GM12878 (cell line): ENCODE data around the gene SLX4IP. TPM values are rescaled to one million over a fixed set of nuclear protein-coding genes. Genes with fewer than 3 reads are reported as not detected.
A peak's percentile ranks its signal among the peaks of the same experiment; 100 is the strongest.

ENCODE experiments used
- BACH1 ChIP-seq: fragments of 450-650 bp; IDR thresholded peaks from 2 replicates; pipeline ENCODE4 v1.6.1; 2017; ENCODE audit warnings: mild to moderate bottlenecking, borderline replicate concordance
- BHLHE40 ChIP-seq, 2 experiments: fragments of 450-650 bp in 1 of 2; IDR thresholded peaks; 2 replicates each; pipeline ENCODE4 v1.6.1; 2011 to 2017; ENCODE audit warnings: low read depth in 2 of 2, borderline replicate concordance in 1 of 2, improper control_type of control experiment in 1 of 2, low read length in 1 of 2, mild to moderate bottlenecking in 1 of 2
- CBX3 ChIP-seq: fragments of 200-600 bp; sonication (generic); IDR thresholded peaks from 2 replicates; pipeline ENCODE4 v1.6.1; 2016; ENCODE audit warnings: low read depth, borderline replicate concordance
- E2F4 ChIP-seq: IDR thresholded peaks from 2 replicates; pipeline ENCODE4 v1.6.1; 2012; ENCODE audit warnings: low read depth, low read length, improper control_type of control experiment
- EZH2 ChIP-seq: IDR thresholded peaks from 2 replicates; pipeline ENCODE4 v1.6.1; 2012; ENCODE audit warnings: low read depth, mild to moderate bottlenecking, control low read depth, inconsistent platforms, low read length, borderline replicate concordance; ENCODE audit not compliant: control insufficient read depth
- FOXM1 ChIP-seq: IDR thresholded peaks from 2 replicates; pipeline ENCODE4 v1.6.1; 2012; ENCODE audit warnings: low read depth, mild to moderate bottlenecking, inconsistent platforms, low read length, moderate library complexity
- GATAD2B ChIP-seq: fragments of 450-650 bp; conservative IDR thresholded peaks from 2 replicates; pipeline ENCODE4 v1.6.1; 2017; ENCODE audit warnings: low read depth, mild to moderate bottlenecking, moderate library complexity
- HDAC6 ChIP-seq: fragments of 200-600 bp; sonication (generic); IDR thresholded peaks from one replicate; pipeline ENCODE4 v1.8.0; 2017; ENCODE audit warnings: antibody characterized with exemption; ENCODE audit not compliant: unreplicated experiment
- KLF5 ChIP-seq: fragments of 450-650 bp; IDR thresholded peaks from 2 replicates; pipeline ENCODE4 v1.6.1; 2014; ENCODE audit warnings: mild to moderate bottlenecking; ENCODE audit not compliant: partially characterized antibody
- MAX ChIP-seq: IDR thresholded peaks from 2 replicates; pipeline ENCODE4 v1.6.1; 2012; ENCODE audit warnings: low read depth, low read length, improper control_type of control experiment
- NBN ChIP-seq: fragments of 450-650 bp; IDR thresholded peaks from 2 replicates; pipeline ENCODE4 v1.6.1; 2016
- NFYB ChIP-seq: IDR thresholded peaks from 2 replicates; pipeline ENCODE4 v1.6.1; 2011; ENCODE audit warnings: low read depth, mild to moderate bottlenecking, low read length, improper control_type of control experiment, moderate library complexity; ENCODE audit not compliant: insufficient read depth
- PAX5 ChIP-seq: IDR thresholded peaks from 2 replicates; pipeline ENCODE4 v1.6.1; 2011; ENCODE audit warnings: low read depth, low read length, borderline replicate concordance
- PBX3 ChIP-seq: IDR thresholded peaks from 2 replicates; pipeline ENCODE4 v1.6.1; 2011; ENCODE audit warnings: mild to moderate bottlenecking, low read depth, low read length, moderate library complexity; ENCODE audit not compliant: insufficient replicate concordance
- PML ChIP-seq: IDR thresholded peaks from 2 replicates; pipeline ENCODE4 v1.6.1; 2012; ENCODE audit warnings: low read length, inconsistent platforms
- SIN3A ChIP-seq: IDR thresholded peaks from 2 replicates; pipeline ENCODE4 v1.6.1; 2012; ENCODE audit warnings: low read depth, low read length, improper control_type of control experiment
- SREBF2 ChIP-seq: IDR thresholded peaks from 2 replicates; pipeline ENCODE4 v1.6.1; 2012; ENCODE audit warnings: mild to moderate bottlenecking, low read length
- SRF ChIP-seq, 2 experiments: IDR thresholded peaks; 2 replicates each; pipeline ENCODE4 v1.6.1; 2011; ENCODE audit warnings: low read depth in 2 of 2, low read length in 2 of 2, mild to moderate bottlenecking in 1 of 2, moderate library complexity in 1 of 2
- USF2 ChIP-seq: IDR thresholded peaks from 2 replicates; pipeline ENCODE4 v1.6.1; 2011; ENCODE audit warnings: low read depth, low read length, improper control_type of control experiment, borderline replicate concordance
- YBX1 ChIP-seq: fragments of 450-650 bp; IDR thresholded peaks from 2 replicates; pipeline ENCODE4 v1.6.1; 2016; ENCODE audit warnings: antibody characterized with exemption
- ZBED1 ChIP-seq: IDR thresholded peaks from 2 replicates; pipeline ENCODE4 v1.6.1; 2016; ENCODE audit warnings: borderline replicate concordance
- ZBTB11 ChIP-seq: fragments of 450-650 bp; formaldehyde crosslinking; IDR thresholded peaks from 2 replicates; pipeline ENCODE4 v1.5.0; 2022; ENCODE audit warnings: mild to moderate bottlenecking, missing genetic modification characterization
- ZNF24 ChIP-seq: fragments of 450-650 bp; IDR thresholded peaks from 2 replicates; pipeline ENCODE4 v1.6.1; 2017; ENCODE audit warnings: antibody characterized with exemption, mild to moderate bottlenecking
- polyA plus RNA-seq, 11 experiments: library from polyadenylated mRNA; depleted of rRNA in 4 of 11; unstranded in 6 of 11; stranded (reverse) in 5 of 11; fragments of >200 nt; fragmentation: Nextera tagmentation in 4 of 11; fragmentation: Illumina TruSeq in 1 of 11; extraction: Ambion mirVana in 4 of 11; extraction: Trizol in 1 of 11; gene quantifications; 1 replicate in 1 of 11; 2 replicates in 10 of 11; pipeline versions ENCODE4 v1.2.1 to v1.2.3, GENCODE V29; 2011 to 2016; ENCODE audit warnings: inconsistent platforms in 2 of 11, missing spikeins in 2 of 11, low read depth in 1 of 11
- total RNA-seq, 4 experiments: library from RNA; depleted of rRNA in 3 of 4; stranded (reverse); fragments of >200 nt in 3 of 4; fragmentation: Illumina TruSeq in 1 of 4; extraction: Trizol in 1 of 4; gene quantifications; 2 replicates each; pipeline versions ENCODE4 v1.2.1 to v1.2.3, GENCODE V29; 2013 to 2021

The SLX4IP gene
- total and polyA plus RNA-seq, 10 of the 15 experiments (the other 5 are each of a cell fraction or from before 2014, with no cell fraction given), result 2.2 to 11.0 (median 6.3) TPM

- TF ChIP-seq SRF (IDR thresholded peaks at IDR 0.05; ENCODE audit: low read depth in 2 of 2, low read length in 2 of 2) (0 out of 4 replicates have a peak, but pooled peaks of 1 of the 2 experiments have one; percentile 37), PML (no peak), SREBF2 (no peak), SIN3A (0 out of 2 replicates have a peak, but pooled peaks have one; percentile 43), MAX (peak; percentile 70), YBX1 (no peak), CBX3 (no peak), E2F4 (no peak), HDAC6 (no peak), ZBED1 (no peak), ZBTB11 (CRISPR knock-in tag) (no peak), USF2 (no peak), ZNF24 (no peak), EZH2 (no peak), PAX5 (0 out of 2 replicates have a peak, but pooled peaks have one; percentile 47), NFYB (no peak), GATAD2B (peak; percentile 76; the same call in 1 of the 2 replicates), BACH1 (peak; percentile 54; the same call in 1 of the 2 replicates), KLF5 (no peak), PBX3 (no peak), BHLHE40 (IDR thresholded peaks at IDR 0.05; ENCODE audit: borderline replicate concordance in 1 of 2, low read depth in 2 of 2, low read length in 1 of 2) (peak; percentile 56 to 86; a peak in 3 of 4 replicates), FOXM1 (0 out of 2 replicates have a peak, but pooled peaks have one; percentile 23), NBN (peak; percentile 23; the same call in 1 of the 2 replicates)
These were observed 1.3 kb upstream of the SLX4IP start, which contains the start of gene MKKS (continued) for GRCh38 chr20:10433623-10434466.
